ENCODE results near the gene PRRG3.

GRCh38 chrX:151754641-151755215 lies 59.5 kb downstream of the PRRG3 start:
- TF ChIP-seq, protein P1, sequence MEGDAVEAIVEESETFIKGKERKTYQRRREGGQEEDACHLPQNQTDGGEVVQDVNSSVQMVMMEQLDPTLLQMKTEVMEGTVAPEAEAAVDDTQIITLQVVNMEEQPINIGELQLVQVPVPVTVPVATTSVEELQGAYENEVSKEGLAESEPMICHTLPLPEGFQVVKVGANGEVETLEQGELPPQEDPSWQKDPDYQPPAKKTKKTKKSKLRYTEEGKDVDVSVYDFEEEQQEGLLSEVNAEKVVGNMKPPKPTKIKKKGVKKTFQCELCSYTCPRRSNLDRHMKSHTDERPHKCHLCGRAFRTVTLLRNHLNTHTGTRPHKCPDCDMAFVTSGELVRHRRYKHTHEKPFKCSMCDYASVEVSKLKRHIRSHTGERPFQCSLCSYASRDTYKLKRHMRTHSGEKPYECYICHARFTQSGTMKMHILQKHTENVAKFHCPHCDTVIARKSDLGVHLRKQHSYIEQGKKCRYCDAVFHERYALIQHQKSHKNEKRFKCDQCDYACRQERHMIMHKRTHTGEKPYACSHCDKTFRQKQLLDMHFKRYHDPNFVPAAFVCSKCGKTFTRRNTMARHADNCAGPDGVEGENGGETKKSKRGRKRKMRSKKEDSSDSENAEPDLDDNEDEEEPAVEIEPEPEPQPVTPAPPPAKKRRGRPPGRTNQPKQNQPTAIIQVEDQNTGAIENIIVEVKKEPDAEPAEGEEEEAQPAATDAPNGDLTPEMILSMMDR (IDR thresholded peaks at IDR 0.05; ENCODE audit: low read depth, low read length) = no peak
- no peak for TF ChIP-seq POLR2A (IDR thresholded peaks at IDR 0.05; ENCODE audit: extremely low read depth, insufficient read length)
